A549 (cell line): ENCODE measurements around the gene CFAP157. TPM values are rescaled to one million over a fixed set of nuclear protein-coding genes. Genes with fewer than 3 reads are reported as not detected.
A peak's percentile ranks its signal among the peaks of the same experiment; 100 is the strongest.

Source experiments
- ATAC-seq, 2 experiments: fragments of 200-7000 bp in 1 of 2; fragments of >200 bp in 1 of 2; cut with Nextera tagmentation in 1 of 2; cut with Tn5 transposase in 1 of 2; 3 replicates each; pipeline versions ENCODE4 v1.8.0 to v1.9.1; 2018 to 2020; ENCODE audit warnings: mild to moderate bottlenecking in 1 of 2, moderate library complexity in 1 of 2
- CTCF ChIA-PET: fragments of 300-600 bp; sonication (Branson Sonifier 250); formaldehyde crosslinking; extraction: SDS; loops from one replicate; lab custom pipeline; 2021; ENCODE audit warnings: antibody characterized with exemption, inconsistent platforms; lab: Yijun Ruan, JAX
- POLR2A ChIA-PET: fragments of 350-600 bp; formaldehyde crosslinking; extraction: SDS; loops from one replicate; lab custom pipeline; 2021; ENCODE audit warnings: antibody characterized with exemption, inconsistent platforms; lab: Yijun Ruan, JAX
- DNase-seq, 2 experiments: peaks; one replicate each; pipeline versions ENCODE4 v3.0.0 to v3.0.0-alpha.2; 2011 to 2016; ENCODE audit warnings: low read depth in 1 of 2, low spot score in 1 of 2
- FAIRE-seq: peaks from 2 replicates; lab custom pipeline; 2011; peaks lifted over from hg19 to GRCh38; lab: Jason Lieb, UNC
- H3K27ac ChIP-seq, 2 experiments: fragments of >200 bp; sonication (Bioruptor Twin); formaldehyde crosslinking; 3 replicates each; pipeline ENCODE4 v1.5.1; 2016 to 2017
- H3K4me1 ChIP-seq: fragments of >200 bp; sonication (Bioruptor Twin); formaldehyde crosslinking; 3 replicates; pipeline ENCODE4 v1.6.1; 2016
- H3K4me2 ChIP-seq: fragments of >200 bp; sonication (Bioruptor Twin); formaldehyde crosslinking; 3 replicates; pipeline ENCODE4 v1.6.1; 2016
- H3K4me3 ChIP-seq: fragments of >200 bp; sonication (Bioruptor Twin); formaldehyde crosslinking; 3 replicates; pipeline ENCODE4 v1.5.1; 2016
- H3K9me3 ChIP-seq: fragments of >200 bp; sonication (Bioruptor Twin); formaldehyde crosslinking; 3 replicates; pipeline ENCODE4 v1.6.1; 2016
- BHLHE40 ChIP-seq: IDR thresholded peaks from 2 replicates; pipeline ENCODE4 v1.6.1; 2012; ENCODE audit warnings: low read depth, low read length, inconsistent platforms
- CBX8 ChIP-seq: fragments of 200-600 bp; sonication (generic); IDR thresholded peaks from 2 replicates; pipeline ENCODE4 v1.6.1; 2016
- CEBPB ChIP-seq, 2 experiments: fragments of >200 bp in 1 of 2; sonication (Bioruptor Twin) in 1 of 2; formaldehyde crosslinking in 1 of 2; IDR thresholded peaks; 2 replicates each; pipeline ENCODE4 v1.6.1; 2012 to 2016
- EHF ChIP-seq: fragments of 250-450 bp; sonication (Bioruptor Pico); IDR thresholded peaks from 2 replicates; pipeline ENCODE4 v1.5.0; 2020; ENCODE audit warnings: mild to moderate bottlenecking
- EP300 ChIP-seq, 2 experiments: fragments of >200 bp; sonication (Bioruptor Twin); formaldehyde crosslinking; IDR thresholded peaks; 2 replicates in 1 of 2; 3 replicates in 1 of 2; pipeline ENCODE4 v1.6.1; 2016 to 2017
- ESRRA ChIP-seq: fragments of 150-350 bp; IDR thresholded peaks from 2 replicates; pipeline ENCODE4 v1.6.1; 2014; ENCODE audit warnings: mild to moderate bottlenecking, low read length, borderline replicate concordance
- FOSL2 ChIP-seq, 2 experiments: fragments of 450-650 bp in 1 of 2; fragments of >200 bp in 1 of 2; sonication (Bioruptor Twin) in 1 of 2; formaldehyde crosslinking; IDR thresholded peaks; 2 replicates each; pipeline versions ENCODE4 v1.5.0 to v1.6.1; 2016 to 2020; ENCODE audit warnings: mild to moderate bottlenecking in 1 of 2, moderate library complexity in 1 of 2
- JUN ChIP-seq, 2 experiments: fragments of >200 bp; sonication (Bioruptor Twin); formaldehyde crosslinking; IDR thresholded peaks; 2 replicates in 1 of 2; 3 replicates in 1 of 2; pipeline ENCODE4 v1.6.1; 2016 to 2017
- JUNB ChIP-seq: fragments of >200 bp; sonication (Bioruptor Twin); formaldehyde crosslinking; IDR thresholded peaks from 2 replicates; pipeline ENCODE4 v1.6.1; 2016
- KDM1A ChIP-seq: fragments of 200-600 bp; sonication (generic); IDR thresholded peaks from 2 replicates; pipeline ENCODE4 v1.6.1; 2016; ENCODE audit warnings: low read depth, mild to moderate bottlenecking
- MAFK ChIP-seq: fragments of 450-650 bp; IDR thresholded peaks from 2 replicates; pipeline ENCODE4 v1.6.1; 2014; ENCODE audit not compliant: partially characterized antibody
- MAZ ChIP-seq: fragments of 150-350 bp; IDR thresholded peaks from 2 replicates; pipeline ENCODE4 v1.6.1; 2014; ENCODE audit warnings: antibody characterized with exemption, low read depth, low read length, borderline replicate concordance
- MYC ChIP-seq: IDR thresholded peaks from 2 replicates; pipeline ENCODE4 v1.6.1; 2012; ENCODE audit warnings: mild to moderate bottlenecking, inconsistent platforms, low read length, improper control_type of control experiment, borderline replicate concordance
- NFE2L2 ChIP-seq: fragments of 150-350 bp; conservative IDR thresholded peaks from 2 replicates; pipeline ENCODE4 v1.6.1; 2014; ENCODE audit warnings: low read length
- NPAS2 ChIP-seq: fragments of 250-450 bp; sonication (Bioruptor Pico); IDR thresholded peaks from 2 replicates; pipeline ENCODE4 v1.8.0; 2022; ENCODE audit warnings: mild to moderate bottlenecking, moderate library complexity, borderline replicate concordance
- NR3C1 ChIP-seq: fragments of >200 bp; sonication (Bioruptor Twin); formaldehyde crosslinking; IDR thresholded peaks from 3 replicates; pipeline ENCODE4 v1.6.1; 2017
- PHF8 ChIP-seq: fragments of 200-600 bp; sonication (generic); IDR thresholded peaks from 2 replicates; pipeline ENCODE4 v1.6.1; 2016; ENCODE audit warnings: low read depth, mild to moderate bottlenecking, antibody characterized with exemption, moderate library complexity, borderline replicate concordance
- POLR2A ChIP-seq: IDR thresholded peaks from 2 replicates; pipeline ENCODE4 v1.6.1; 2012; ENCODE audit warnings: mild to moderate bottlenecking, low read length
- RAD21 ChIP-seq, 2 experiments: fragments of >200 bp in 1 of 2; sonication (Bioruptor Twin) in 1 of 2; formaldehyde crosslinking in 1 of 2; IDR thresholded peaks in 1 of 2; conservative IDR thresholded peaks in 1 of 2; 2 replicates in 1 of 2; 3 replicates in 1 of 2; pipeline ENCODE4 v1.6.1; 2012 to 2018; ENCODE audit warnings: inconsistent platforms in 1 of 2
- RARB ChIP-seq: fragments of 250-450 bp; sonication (Bioruptor Pico); IDR thresholded peaks from 2 replicates; pipeline ENCODE4 v1.8.0; 2021; ENCODE audit warnings: mild to moderate bottlenecking, moderate library complexity
- RFX5 ChIP-seq: fragments of 450-650 bp; IDR thresholded peaks from 2 replicates; pipeline ENCODE4 v1.7.1; 2014; ENCODE audit warnings: antibody characterized with exemption, mild to moderate bottlenecking, moderate library complexity
- SMC3 ChIP-seq: fragments of >200 bp; sonication (Bioruptor Twin); formaldehyde crosslinking; IDR thresholded peaks from 3 replicates; pipeline ENCODE4 v1.6.1; 2018; ENCODE audit warnings: inconsistent platforms
- SREBF2 ChIP-seq: fragments of 450-650 bp; IDR thresholded peaks from 2 replicates; pipeline ENCODE4 v1.6.1; 2014; ENCODE audit warnings: mild to moderate bottlenecking, moderate library complexity
- TFCP2L1 ChIP-seq: fragments of 250-450 bp; sonication (Bioruptor Pico); IDR thresholded peaks from 2 replicates; pipeline ENCODE4 v1.5.0; 2021; ENCODE audit warnings: mild to moderate bottlenecking
- TP53 ChIP-seq: fragments of 250-450 bp; sonication (Bioruptor Pico); IDR thresholded peaks from 2 replicates; pipeline ENCODE4 v1.5.0; 2021; ENCODE audit warnings: mild to moderate bottlenecking, moderate library complexity
- ZFP36 ChIP-seq: fragments of 450-650 bp; IDR thresholded peaks from 2 replicates; pipeline ENCODE4 v1.6.1; 2014; ENCODE audit warnings: borderline replicate concordance; ENCODE audit not compliant: partially characterized antibody
- ZSCAN20 ChIP-seq: fragments of 250-450 bp; sonication (Bioruptor Pico); IDR thresholded peaks from 2 replicates; pipeline ENCODE4 v1.8.0; 2022; ENCODE audit warnings: mild to moderate bottlenecking, moderate library complexity
- WGBS: methylation state at CpG from one replicate; pipeline ENCODE4 v1.1.6; 2017; ENCODE audit errors: missing lambda C conversion rate; 5-methylcytosine and 5-hydroxymethylcytosine counted together
- polyA minus RNA-seq: library from RNA; depleted of rRNA, polyadenylated mRNA; stranded (reverse); fragments of >200 nt; gene quantifications from 2 replicates; pipeline ENCODE4 v1.2.3, GENCODE V29; 2011; rRNA and poly(A)+ RNA removed
- polyA plus RNA-seq, 4 experiments: library from polyadenylated mRNA; depleted of rRNA in 3 of 4; stranded (reverse); fragments of >200 nt; fragmentation: RNase III in 1 of 4; extraction: RNeasy Plus Mini Kit Qiagen cat#74134 plus additional on column Dnase treatment in 1 of 4; gene quantifications; 2 replicates in 3 of 4; 3 replicates in 1 of 4; pipeline ENCODE4 v1.2.3, GENCODE V29; 2011 to 2017
- TF ChIP-seq, protein P1 (sequence below): fragments of 250-450 bp; sonication (Bioruptor Pico); IDR thresholded peaks from 2 replicates; pipeline ENCODE4 v1.5.0; 2021; ENCODE audit warnings: mild to moderate bottlenecking, moderate library complexity, borderline replicate concordance
- TF ChIP-seq, protein P2 (sequence below): IDR thresholded peaks from 2 replicates; pipeline ENCODE4 v1.6.1; 2012
- TF ChIP-seq, protein P3 (sequence below): fragments of 250-450 bp; sonication (Bioruptor Pico); IDR thresholded peaks from 2 replicates; pipeline ENCODE4 v1.5.0; 2020; ENCODE audit warnings: low read depth, mild to moderate bottlenecking, moderate library complexity

The CFAP157 gene
- 0.04 TPM in 1 of 2 replicates, not detected in the other for polyA plus RNA-seq (2011; rRNA removed)
- polyA plus RNA-seq (2012; cell fraction: cytosol; rRNA removed): 0.01 TPM in 1 of 2 replicates, not detected in the other
- polyA plus RNA-seq (2012; cell fraction: nucleus; rRNA removed): 0.11 and 0.22 TPM in 2 replicates
- polyA plus RNA-seq (2017; fragmentation: RNase III; extraction: RNeasy Plus Mini Kit Qiagen cat#74134 plus additional on column Dnase treatment): 0.04 TPM in 1 of 3 replicates, not detected in the others
- not detected in 2 replicates for polyA minus RNA-seq

DNA sequence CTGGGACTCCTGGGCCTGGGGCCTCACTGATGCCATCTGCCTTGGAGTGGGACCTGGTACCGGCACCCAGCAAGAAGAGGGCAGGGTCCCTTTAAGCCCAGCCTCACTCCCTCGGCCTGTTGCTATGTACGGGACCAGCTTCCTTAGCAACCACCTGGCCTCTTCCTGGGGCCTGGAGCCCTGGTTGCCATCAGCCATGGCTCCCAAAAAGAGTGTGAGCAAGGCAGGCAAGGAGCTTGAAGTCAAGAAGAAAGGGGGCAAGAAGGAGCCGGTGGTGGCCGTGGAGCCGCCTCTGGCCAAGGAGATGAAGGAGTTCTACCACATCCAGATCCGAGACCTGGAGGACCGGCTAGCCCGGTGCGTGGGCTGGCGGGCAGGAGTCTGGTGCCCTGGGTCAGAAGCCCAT is at the start of gene CFAP157:
CFAP157 (plus strand) TSS at position 153 of the 406 bp plus-strand sequence; CDS start at position 197, 44 bp downstream.
- H3K27ac ChIP-seq: no peak within 1 kb of the TSS
- H3K4me1 ChIP-seq: no peaks in the 10 kb centered on the region
- 80% methylated on average over 11 of the region's 11 CpGs for WGBS
- CTCF ChIA-PET: interaction anchor here (0.6 to 4.2 kb wide), 6 partner anchors 9 to 246 kb away, joined by 3 to 25 read pairs (median 4); partner anchors contain the start of genes PTRH1, TOR2A and TTC16
- POLR2A ChIA-PET: no interaction called here
- TF ChIP-seq EP300 (IDR thresholded peaks at IDR 0.05) (no peak), RARB (CRISPR knock-in tag) (no peak), ZSCAN20 (CRISPR knock-in tag) (no peak), TP53 (CRISPR knock-in tag) (no peak), KDM1A (no peak), SMC3 (no peak), PHF8 (no peak), SREBF2 (no peak), MYC (no peak)
- TF ChIP-seq, all 56 proteins: peak for 0
- FAIRE-seq (no peak), ATAC-seq (peak; percentile 60 to 73; a peak in 4 of 6 replicates), DNase-seq (peak; percentile 44 to 55)
- no peaks in the 10 kb centered on the region for H3K9me3 ChIP-seq
- no peak within 1 kb of the TSS for H3K4me3 ChIP-seq
- H3K4me2 ChIP-seq: no peak within 1 kb of the TSS

DNA sequence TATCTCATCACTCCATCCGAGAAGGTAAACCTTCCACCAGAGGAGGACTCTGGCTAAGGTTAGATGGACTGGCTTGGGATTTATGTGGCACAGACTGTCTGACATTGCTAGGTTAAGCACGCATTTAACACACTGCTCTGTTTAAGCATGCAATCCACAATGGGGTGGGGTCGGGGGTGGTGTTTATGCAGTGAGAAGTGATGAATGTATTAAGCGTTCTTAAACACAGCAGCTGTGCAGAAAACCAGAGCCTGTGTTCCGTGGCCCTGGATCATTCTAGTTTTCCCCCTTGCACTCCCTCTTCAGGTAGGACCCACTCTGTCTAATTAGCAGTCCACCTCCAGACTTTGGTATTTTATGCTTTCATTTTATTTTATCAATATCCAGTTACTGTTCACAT is 48.4 kb upstream of the CFAP157 start:
- WGBS: 85% methylated on average over 5 of the region's 5 CpGs
- DNase-seq (no peak), ATAC-seq (no peak), FAIRE-seq (no peak)
- TF ChIP-seq NFE2L2 (no peak), TFCP2L1 (CRISPR knock-in tag) (no peak), EP300 (IDR thresholded peaks at IDR 0.05) (no peak), POLR2A (no peak), EHF (CRISPR knock-in tag) (no peak), ESRRA (no peak), RARB (CRISPR knock-in tag) (no peak), MAZ (no peak), CBX8 (no peak), PHF8 (no peak), ZFP36 (no peak), RAD21 (conservative IDR thresholded peaks at IDR 0.05 in 1 of 2, IDR thresholded peaks at IDR 0.05 in 1 of 2) (no peak)
- H3K4me2 ChIP-seq: no peak overlapping the region
- no peak overlapping the region for H3K4me3 ChIP-seq
- ChIA-PET POLR2A (no interaction called here), CTCF (interaction anchor here (1.2 kb wide), 1 partner anchor 29 kb away, joined by 3 read pairs; no protein-coding TSS in a partner anchor)
- H3K27ac ChIP-seq: no peak overlapping the region
- H3K4me1 ChIP-seq: no peaks in the 10 kb centered on the region
- no peaks in the 10 kb centered on the region for H3K9me3 ChIP-seq

- ChIA-PET POLR2A (no interaction called here), CTCF (interaction anchor here (0.8 to 1.4 kb wide), 4 partner anchors 9 to 158 kb away, joined by 3 to 4 read pairs (median 3); no protein-coding TSS in a partner anchor)
- no peak for DNase-seq
- H3K4me3 ChIP-seq: no peak overlapping the region
- 90% methylated on average over 13 of the region's 13 CpGs for WGBS
- ATAC-seq: no peak
- H3K4me1 ChIP-seq: no peaks in the 10 kb centered on the region
- no peak for FAIRE-seq
- no peak overlapping the region for H3K4me2 ChIP-seq
- H3K27ac ChIP-seq: no peak overlapping the region
- H3K9me3 ChIP-seq: no peaks in the 10 kb centered on the region
- TF ChIP-seq, protein P1, sequence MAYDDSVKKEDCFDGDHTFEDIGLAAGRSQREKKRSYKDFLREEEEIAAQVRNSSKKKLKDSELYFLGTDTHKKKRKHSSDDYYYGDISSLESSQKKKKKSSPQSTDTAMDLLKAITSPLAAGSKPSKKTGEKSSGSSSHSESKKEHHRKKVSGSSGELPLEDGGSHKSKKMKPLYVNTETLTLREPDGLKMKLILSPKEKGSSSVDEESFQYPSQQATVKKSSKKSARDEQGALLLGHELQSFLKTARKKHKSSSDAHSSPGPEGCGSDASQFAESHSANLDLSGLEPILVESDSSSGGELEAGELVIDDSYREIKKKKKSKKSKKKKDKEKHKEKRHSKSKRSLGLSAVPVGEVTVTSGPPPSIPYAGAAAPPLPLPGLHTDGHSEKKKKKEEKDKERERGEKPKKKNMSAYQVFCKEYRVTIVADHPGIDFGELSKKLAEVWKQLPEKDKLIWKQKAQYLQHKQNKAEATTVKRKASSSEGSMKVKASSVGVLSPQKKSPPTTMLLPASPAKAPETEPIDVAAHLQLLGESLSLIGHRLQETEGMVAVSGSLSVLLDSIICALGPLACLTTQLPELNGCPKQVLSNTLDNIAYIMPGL (CRISPR knock-in tag): no peak
- TF ChIP-seq BHLHE40 (no peak), CEBPB (IDR thresholded peaks at IDR 0.05) (no peak), NPAS2 (CRISPR knock-in tag) (no peak), TP53 (CRISPR knock-in tag) (no peak), NR3C1 (no peak), JUNB (no peak), EP300 (IDR thresholded peaks at IDR 0.05) (no peak), MAZ (no peak), EHF (CRISPR knock-in tag) (no peak), PHF8 (no peak), ZFP36 (no peak), MAFK (no peak), RFX5 (no peak), JUN (IDR thresholded peaks at IDR 0.05) (no peak), FOSL2 (IDR thresholded peaks at IDR 0.05) (no peak), FOSL2 (CRISPR knock-in tag; IDR thresholded peaks at IDR 0.05) (no peak), TFCP2L1 (CRISPR knock-in tag) (no peak)
- TF ChIP-seq, protein P2, sequence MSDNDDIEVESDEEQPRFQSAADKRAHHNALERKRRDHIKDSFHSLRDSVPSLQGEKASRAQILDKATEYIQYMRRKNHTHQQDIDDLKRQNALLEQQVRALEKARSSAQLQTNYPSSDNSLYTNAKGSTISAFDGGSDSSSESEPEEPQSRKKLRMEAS: no peak
- TF ChIP-seq, protein P3, sequence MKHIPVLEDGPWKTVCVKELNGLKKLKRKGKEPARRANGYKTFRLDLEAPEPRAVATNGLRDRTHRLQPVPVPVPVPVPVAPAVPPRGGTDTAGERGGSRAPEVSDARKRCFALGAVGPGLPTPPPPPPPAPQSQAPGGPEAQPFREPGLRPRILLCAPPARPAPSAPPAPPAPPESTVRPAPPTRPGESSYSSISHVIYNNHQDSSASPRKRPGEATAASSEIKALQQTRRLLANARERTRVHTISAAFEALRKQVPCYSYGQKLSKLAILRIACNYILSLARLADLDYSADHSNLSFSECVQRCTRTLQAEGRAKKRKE (CRISPR knock-in tag): no peak
Observed at GRCh38 chr9:127660886-127661741, 45.7 kb upstream of the CFAP157 start.
